HEK293 (cell line): ENCODE results near the gene MRRF.

Source experiments
- CTCF ChIA-PET: fragments of 350-600 bp; formaldehyde crosslinking; extraction: SDS; loops from one replicate; lab custom pipeline; 2021; ENCODE audit warnings: antibody characterized with exemption; lab: Yijun Ruan, JAX
- POLR2A ChIA-PET: fragments of 300-600 bp; formaldehyde crosslinking; extraction: SDS; loops from one replicate; lab custom pipeline; 2020; ENCODE audit warnings: antibody characterized with exemption, inconsistent platforms; lab: Yijun Ruan, JAX
- H3K27ac ChIP-seq: fragments of 200-500 bp; sonication (Bioruptor generic); 2 replicates; pipeline ENCODE4 v1.5.1; 2014; ENCODE audit warnings: low read depth, low read length, control low read depth, inconsistent platforms; ENCODE audit errors: extremely low read depth
- H3K36me3 ChIP-seq, 2 experiments: fragments of 200-500 bp in 1 of 2; sonication (Bioruptor generic) in 1 of 2; 1 replicate in 1 of 2; 2 replicates in 1 of 2; pipeline ENCODE4 v1.5.1; 2014 to 2017; ENCODE audit warnings: inconsistent platforms in 2 of 2, low read length in 2 of 2; ENCODE audit not compliant: control insufficient read depth in 2 of 2, insufficient read depth in 1 of 2
- H3K4me1 ChIP-seq: fragments of 200-500 bp; sonication (Bioruptor generic); 2 replicates; pipeline ENCODE4 v1.5.1; 2014; ENCODE audit warnings: mild to moderate bottlenecking, low read length, inconsistent platforms; ENCODE audit not compliant: control insufficient read depth, insufficient read depth
- H3K4me3 ChIP-seq: 2 replicates; pipeline ENCODE4 v1.5.1; 2011; ENCODE audit warnings: low read depth, mild to moderate bottlenecking, control low read depth, low read length, moderate library complexity
- H3K9me3 ChIP-seq: fragments of 200-500 bp; sonication (Bioruptor generic); 2 replicates; pipeline ENCODE4 v1.5.1; 2014; ENCODE audit warnings: low read depth, low read length, inconsistent platforms; ENCODE audit not compliant: control insufficient read depth, insufficient read depth
- GLI4 ChIP-seq: fragments of 450-650 bp; formaldehyde crosslinking; IDR thresholded peaks from 2 replicates; pipeline ENCODE4 v1.5.1; 2016; ENCODE audit warnings: missing biosample characterization, missing genetic modification characterization
- HOXC10 ChIP-seq: sonication (generic); formaldehyde crosslinking; IDR thresholded peaks from 2 replicates; pipeline ENCODE4 v1.8.1; 2023; ENCODE audit warnings: mild to moderate bottlenecking, missing genetic modification reagents
- PRDM6 ChIP-seq: fragments of 450-650 bp; formaldehyde crosslinking; IDR thresholded peaks from 2 replicates; pipeline ENCODE4 v1.5.1; 2017; ENCODE audit warnings: missing biosample characterization, missing genetic modification characterization
- RBAK ChIP-seq: fragments of 450-650 bp; formaldehyde crosslinking; IDR thresholded peaks from 2 replicates; pipeline ENCODE4 v1.5.1; 2016; ENCODE audit warnings: missing biosample characterization, missing genetic modification characterization
- SCRT1 ChIP-seq: fragments of 450-650 bp; formaldehyde crosslinking; IDR thresholded peaks from 2 replicates; pipeline ENCODE4 v1.5.1; 2016; ENCODE audit warnings: missing biosample characterization, missing genetic modification characterization, borderline replicate concordance
- SCRT2 ChIP-seq: fragments of 450-650 bp; formaldehyde crosslinking; IDR thresholded peaks from 2 replicates; pipeline ENCODE4 v1.5.1; 2016; ENCODE audit warnings: missing biosample characterization, missing genetic modification characterization
- SETDB1 ChIP-seq: IDR thresholded peaks from one replicate; pipeline ENCODE4 v1.6.1; 2017; ENCODE audit warnings: mild to moderate bottlenecking, low read length, moderate library complexity, mixed read lengths; ENCODE audit not compliant: insufficient read length
- ZNF148 ChIP-seq: fragments of 450-650 bp; formaldehyde crosslinking; IDR thresholded peaks from 2 replicates; pipeline ENCODE4 v1.5.0; 2017; ENCODE audit warnings: missing biosample characterization, missing genetic modification characterization, borderline replicate concordance
- ZNF18 ChIP-seq: fragments of 450-650 bp; formaldehyde crosslinking; IDR thresholded peaks from 2 replicates; pipeline ENCODE4 v1.5.1; 2016; ENCODE audit warnings: missing biosample characterization, missing genetic modification characterization
- ZNF184 ChIP-seq: fragments of 450-650 bp; IDR thresholded peaks from 2 replicates; pipeline ENCODE4 v1.5.1; 2018; ENCODE audit warnings: missing biosample characterization, mild to moderate bottlenecking, missing genetic modification characterization
- ZNF214 ChIP-seq: fragments of 450-650 bp; formaldehyde crosslinking; IDR thresholded peaks from 2 replicates; pipeline ENCODE4 v1.5.1; 2017; ENCODE audit warnings: missing biosample characterization, mild to moderate bottlenecking, missing genetic modification characterization, borderline replicate concordance
- ZNF394 ChIP-seq: fragments of 450-650 bp; formaldehyde crosslinking; IDR thresholded peaks from 2 replicates; pipeline ENCODE4 v1.5.1; 2016; ENCODE audit warnings: missing biosample characterization, missing genetic modification characterization, mild to moderate bottlenecking, moderate library complexity, borderline replicate concordance
- ZNF510 ChIP-seq: fragments of 450-650 bp; formaldehyde crosslinking; IDR thresholded peaks from 2 replicates; pipeline ENCODE4 v1.5.1; 2018; ENCODE audit warnings: mild to moderate bottlenecking, missing genetic modification characterization, missing biosample characterization; ENCODE audit not compliant: insufficient replicate concordance
- ZNF600 ChIP-seq: fragments of 450-650 bp; formaldehyde crosslinking; IDR thresholded peaks from 2 replicates; pipeline ENCODE4 v1.5.1; 2016; ENCODE audit warnings: missing biosample characterization, missing genetic modification characterization
- ZNF747 ChIP-seq: fragments of 450-650 bp; formaldehyde crosslinking; IDR thresholded peaks from 2 replicates; pipeline ENCODE4 v1.5.1; 2016; ENCODE audit warnings: missing biosample characterization, missing genetic modification characterization
- ZNF791 ChIP-seq: fragments of 450-650 bp; formaldehyde crosslinking; IDR thresholded peaks from 2 replicates; pipeline ENCODE4 v1.5.1; 2016; ENCODE audit warnings: missing biosample characterization, missing genetic modification characterization
- ZXDB ChIP-seq: fragments of 450-650 bp; formaldehyde crosslinking; IDR thresholded peaks from 2 replicates; pipeline ENCODE4 v1.5.1; 2016; ENCODE audit warnings: missing biosample characterization, missing genetic modification characterization
- TF ChIP-seq, protein P1 (sequence below): fragments of 450-650 bp; IDR thresholded peaks from 2 replicates; pipeline ENCODE4 v1.5.1; 2018; ENCODE audit warnings: missing biosample characterization, mild to moderate bottlenecking, missing genetic modification characterization
- TF ChIP-seq, protein P2 (sequence below): IDR thresholded peaks from 2 replicates; pipeline ENCODE4 v1.6.1; 2011; ENCODE audit warnings: mild to moderate bottlenecking, low read depth, low read length, borderline replicate concordance
- TF ChIP-seq, protein P3 (sequence below): fragments of 450-650 bp; formaldehyde crosslinking; conservative IDR thresholded peaks from 2 replicates; pipeline ENCODE4 v1.5.1; 2016; ENCODE audit warnings: low read depth, missing biosample characterization, missing genetic modification characterization

MRRF gene

GRCh38 chr9:122338994-122339393 lies 74.3 kb downstream of the MRRF start:
- no peaks in the 10 kb centered on the region for H3K36me3 ChIP-seq
- H3K4me3 ChIP-seq = no peak overlapping the region
- no peaks in the 10 kb centered on the region for H3K4me1 ChIP-seq
- ChIA-PET CTCF (interaction anchor here (0.6 to 2.6 kb wide), 3 partner anchors 214 to 876 kb away, joined by 3 to 19 read pairs (median 3); no protein-coding TSS in a partner anchor), POLR2A (interaction anchor here (0.6 kb wide), 1 partner anchor 211 kb away, joined by 7 read pairs; no protein-coding TSS in a partner anchor)
- H3K27ac ChIP-seq = no peak overlapping the region
- H3K9me3 ChIP-seq = no peaks in the 10 kb centered on the region
- TF ChIP-seq ZNF510 (tag by site-specific recombination) (no peak), ZNF791 (tag by site-specific recombination) (no peak), SCRT1 (tag by site-specific recombination) (no peak), HOXC10 (CRISPR knock-in tag) (no peak), PRDM6 (tag by site-specific recombination) (no peak), RBAK (tag by site-specific recombination) (no peak), ZNF747 (tag by site-specific recombination) (no peak), ZNF148 (no peak)
- TF ChIP-seq, protein P1, sequence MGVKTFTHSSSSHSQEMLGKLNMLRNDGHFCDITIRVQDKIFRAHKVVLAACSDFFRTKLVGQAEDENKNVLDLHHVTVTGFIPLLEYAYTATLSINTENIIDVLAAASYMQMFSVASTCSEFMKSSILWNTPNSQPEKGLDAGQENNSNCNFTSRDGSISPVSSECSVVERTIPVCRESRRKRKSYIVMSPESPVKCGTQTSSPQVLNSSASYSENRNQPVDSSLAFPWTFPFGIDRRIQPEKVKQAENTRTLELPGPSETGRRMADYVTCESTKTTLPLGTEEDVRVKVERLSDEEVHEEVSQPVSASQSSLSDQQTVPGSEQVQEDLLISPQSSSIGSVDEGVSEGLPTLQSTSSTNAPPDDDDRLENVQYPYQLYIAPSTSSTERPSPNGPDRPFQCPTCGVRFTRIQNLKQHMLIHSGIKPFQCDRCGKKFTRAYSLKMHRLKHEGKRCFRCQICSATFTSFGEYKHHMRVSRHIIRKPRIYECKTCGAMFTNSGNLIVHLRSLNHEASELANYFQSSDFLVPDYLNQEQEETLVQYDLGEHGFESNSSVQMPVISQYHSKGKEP = no peak
- TF ChIP-seq, all 188 proteins: peak for 0

- Histone ChIP-seq H3K27ac (no peak overlapping the region), H3K4me3 (no peak overlapping the region), H3K36me3 (no peaks in the 10 kb centered on the region), H3K9me3 (no peaks in the 10 kb centered on the region), H3K4me1 (no peaks in the 10 kb centered on the region)
- ChIA-PET POLR2A (no interaction called here), CTCF (interaction anchor here (0.6 to 2.6 kb wide), 4 partner anchors 10 to 876 kb away, joined by 3 to 19 read pairs (median 4); no protein-coding TSS in a partner anchor)
- TF ChIP-seq, protein P2, sequence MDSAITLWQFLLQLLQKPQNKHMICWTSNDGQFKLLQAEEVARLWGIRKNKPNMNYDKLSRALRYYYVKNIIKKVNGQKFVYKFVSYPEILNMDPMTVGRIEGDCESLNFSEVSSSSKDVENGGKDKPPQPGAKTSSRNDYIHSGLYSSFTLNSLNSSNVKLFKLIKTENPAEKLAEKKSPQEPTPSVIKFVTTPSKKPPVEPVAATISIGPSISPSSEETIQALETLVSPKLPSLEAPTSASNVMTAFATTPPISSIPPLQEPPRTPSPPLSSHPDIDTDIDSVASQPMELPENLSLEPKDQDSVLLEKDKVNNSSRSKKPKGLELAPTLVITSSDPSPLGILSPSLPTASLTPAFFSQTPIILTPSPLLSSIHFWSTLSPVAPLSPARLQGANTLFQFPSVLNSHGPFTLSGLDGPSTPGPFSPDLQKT = no peak
- TF ChIP-seq ZNF600 (tag by site-specific recombination) = no peak
- no peak for TF ChIP-seq SETDB1
- no peak for TF ChIP-seq ZNF18 (tag by site-specific recombination)
- TF ChIP-seq ZXDB (tag by site-specific recombination) = no peak
- TF ChIP-seq GLI4 = no peak
- no peak for TF ChIP-seq ZNF214 (tag by site-specific recombination)
- TF ChIP-seq SCRT2 (tag by site-specific recombination) = no peak
- no peak for TF ChIP-seq ZNF394 (tag by site-specific recombination)
- TF ChIP-seq ZNF184 (tag by site-specific recombination) = no peak
- TF ChIP-seq, protein P3, sequence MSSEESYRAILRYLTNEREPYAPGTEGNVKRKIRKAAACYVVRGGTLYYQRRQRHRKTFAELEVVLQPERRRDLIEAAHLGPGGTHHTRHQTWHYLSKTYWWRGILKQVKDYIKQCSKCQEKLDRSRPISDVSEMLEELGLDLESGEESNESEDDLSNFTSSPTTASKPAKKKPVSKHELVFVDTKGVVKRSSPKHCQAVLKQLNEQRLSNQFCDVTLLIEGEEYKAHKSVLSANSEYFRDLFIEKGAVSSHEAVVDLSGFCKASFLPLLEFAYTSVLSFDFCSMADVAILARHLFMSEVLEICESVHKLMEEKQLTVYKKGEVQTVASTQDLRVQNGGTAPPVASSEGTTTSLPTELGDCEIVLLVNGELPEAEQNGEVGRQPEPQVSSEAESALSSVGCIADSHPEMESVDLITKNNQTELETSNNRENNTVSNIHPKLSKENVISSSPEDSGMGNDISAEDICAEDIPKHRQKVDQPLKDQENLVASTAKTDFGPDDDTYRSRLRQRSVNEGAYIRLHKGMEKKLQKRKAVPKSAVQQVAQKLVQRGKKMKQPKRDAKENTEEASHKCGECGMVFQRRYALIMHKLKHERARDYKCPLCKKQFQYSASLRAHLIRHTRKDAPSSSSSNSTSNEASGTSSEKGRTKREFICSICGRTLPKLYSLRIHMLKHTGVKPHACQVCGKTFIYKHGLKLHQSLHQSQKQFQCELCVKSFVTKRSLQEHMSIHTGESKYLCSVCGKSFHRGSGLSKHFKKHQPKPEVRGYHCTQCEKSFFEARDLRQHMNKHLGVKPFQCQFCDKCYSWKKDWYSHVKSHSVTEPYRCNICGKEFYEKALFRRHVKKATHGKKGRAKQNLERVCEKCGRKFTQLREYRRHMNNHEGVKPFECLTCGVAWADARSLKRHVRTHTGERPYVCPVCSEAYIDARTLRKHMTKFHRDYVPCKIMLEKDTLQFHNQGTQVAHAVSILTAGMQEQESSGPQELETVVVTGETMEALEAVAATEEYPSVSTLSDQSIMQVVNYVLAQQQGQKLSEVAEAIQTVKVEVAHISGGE (tag by site-specific recombination) = no peak
Observed at GRCh38 chr9:122339579-122339978, 74.9 kb downstream of the MRRF start.
